ENCODE measurements around the gene CDC42EP3.

GRCh38 chr2:37645362-37645761 is 26.1 kb downstream of the CDC42EP3 start:
- TF ChIP-seq POLR2A (IDR thresholded peaks at IDR 0.05; ENCODE audit: low read length) (no peak), GATA1 (IDR thresholded peaks at IDR 0.05; ENCODE audit: low read depth, low read length) (no peak)

Measured in erythroblast (primary cell).